ENCODE data around the gene MAD1L1.
"Not testable (repeated sequence)": the region's sequence is repeated elsewhere in the genome, so short reads cannot be mapped to it uniquely, and the experiment has no call there.

- not testable (repeated sequence) for TF ChIP-seq POLR2A, CTCF (IDR thresholded peaks at IDR 0.05)
Observed at GRCh38 chr7:1838911-1839531, 393.7 kb downstream of the MAD1L1 start.
